HG02642 (cell line): ENCODE results near the gene PTPRS.

Experiments used
- ATAC-seq: cut with Tn5 transposase; IDR thresholded peaks from one replicate; pipeline ENCODE4 v1.9.1; 2021; ENCODE audit warnings: mild to moderate bottlenecking; ENCODE audit not compliant: unreplicated experiment, poor library complexity

Gene PTPRS

DNA sequence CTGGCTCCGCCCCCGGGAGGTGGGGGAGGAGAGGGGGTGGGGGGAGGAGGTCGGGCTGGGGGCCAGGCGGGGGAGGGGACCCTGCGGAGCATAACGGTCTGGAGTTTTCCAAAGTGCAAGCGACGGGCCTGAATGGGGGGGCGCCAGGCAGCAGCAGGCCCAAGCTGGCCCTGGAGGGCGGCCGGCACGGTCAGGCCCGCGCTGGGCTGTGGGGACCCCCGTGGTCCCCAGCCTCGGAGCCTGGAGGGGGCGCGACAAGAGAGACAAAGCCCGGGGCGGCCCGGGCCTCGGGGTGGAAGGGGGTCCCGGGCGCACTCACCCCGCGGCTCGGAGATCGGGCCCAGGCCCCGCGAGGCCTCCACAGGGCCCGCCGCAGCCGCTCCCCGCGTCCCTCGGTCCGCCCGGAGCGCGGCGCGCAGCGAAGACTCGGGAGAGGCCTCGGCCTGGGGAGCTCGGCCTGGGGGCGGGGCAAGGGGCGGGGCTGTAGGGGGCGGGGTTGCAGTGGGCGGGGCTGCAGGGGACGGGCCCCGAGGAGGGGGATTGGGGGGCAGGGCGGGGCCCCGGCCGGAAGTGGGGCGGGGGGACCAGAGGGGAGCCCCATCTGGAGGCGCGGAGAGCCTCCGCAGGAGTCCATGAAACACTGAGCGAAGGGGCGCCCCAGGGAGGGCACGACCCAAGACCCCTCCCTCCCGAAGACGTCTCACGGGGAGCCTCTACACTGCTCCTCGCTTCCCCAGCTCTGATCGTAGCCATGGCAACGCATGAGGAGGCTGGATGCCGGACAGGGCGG lies 47.6 kb downstream of the PTPRS start:
- no peak for ATAC-seq

DNA sequence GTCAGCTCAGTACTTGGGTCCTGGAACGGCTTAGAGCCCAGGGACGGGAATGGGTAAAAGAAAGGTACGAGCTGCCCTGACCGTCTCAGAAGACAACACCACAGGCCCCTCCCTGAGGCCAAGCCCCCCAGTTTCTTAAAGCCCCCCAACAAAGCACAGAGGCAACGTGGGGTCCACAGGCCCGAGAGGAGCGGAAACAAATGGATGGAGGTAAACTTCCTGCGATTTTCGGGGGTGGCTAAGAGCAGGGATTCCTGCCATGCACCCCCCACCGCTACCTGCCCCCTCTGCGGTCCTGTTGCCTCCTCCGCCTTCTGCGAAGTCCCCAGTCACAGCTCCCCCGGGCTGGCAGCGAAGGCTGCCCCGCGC lies 48.2 kb downstream of the PTPRS start:
- no peak for ATAC-seq

DNA sequence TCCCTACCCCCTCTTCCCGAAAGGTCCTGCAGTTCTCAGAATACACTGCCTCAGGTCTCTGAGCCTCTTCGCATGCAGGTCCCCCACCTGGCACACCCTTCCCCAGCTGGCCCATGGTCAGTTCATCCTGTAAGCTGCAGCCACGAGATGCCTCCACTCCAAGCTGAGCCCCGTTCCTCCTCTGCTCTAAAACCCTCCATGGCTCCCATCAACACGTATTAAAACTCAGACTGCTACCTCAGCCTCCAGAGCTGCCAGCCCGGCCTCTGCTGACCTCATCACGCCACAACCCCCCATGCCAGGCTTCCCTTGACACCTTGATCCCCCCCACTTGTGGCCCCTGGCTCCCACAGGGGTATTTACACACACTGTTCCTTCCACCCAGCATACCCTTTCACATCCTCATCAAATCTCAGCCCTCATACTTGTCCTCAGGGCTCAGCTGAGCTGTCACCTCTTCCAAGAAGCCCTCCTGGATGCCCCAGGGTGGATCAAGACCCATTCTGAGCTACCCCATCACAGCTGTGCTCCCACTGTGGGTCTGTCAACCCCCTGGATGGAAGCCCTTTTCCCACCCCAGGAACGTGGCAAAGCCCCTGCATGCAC lies 48.9 kb downstream of the PTPRS start:
- ATAC-seq = no peak
